B cell (primary cell): ENCODE results near the gene HACD1. TPM values are rescaled to one million over a fixed set of nuclear protein-coding genes. Genes with fewer than 3 reads are reported as not detected.

Experiments used
- ATAC-seq: fragments of 200-7000 bp; cut with Tn5 transposase; one replicate; pipeline ENCODE4 v1.10.0; 2021; ENCODE audit warnings: low read depth, mild to moderate bottlenecking, moderate number of reproducible peaks, moderate library complexity
- CTCF ChIA-PET: fragments of 350-600 bp; sonication (Branson Sonifier 250); formaldehyde crosslinking; loops from one replicate; lab custom pipeline; 2021; ENCODE audit warnings: antibody characterized with exemption, inconsistent platforms; lab: Charles Lee
- POLR2A ChIA-PET: fragments of 350-600 bp; sonication (Branson Sonifier 250); formaldehyde crosslinking; loops from one replicate; lab custom pipeline; 2021; ENCODE audit warnings: antibody characterized with exemption; lab: Charles Lee
- DNase-seq: peaks from one replicate; pipeline ENCODE4 v3.0.0; 2013
- H2AFZ ChIP-seq: 2 replicates; pipeline ENCODE4 v1.6.1; 2012; ENCODE audit warnings: mild to moderate bottlenecking, low read depth, low read length; ENCODE audit not compliant: insufficient read depth, poor library complexity, severe bottlenecking
- H3K27ac ChIP-seq, 2 donors: 1 replicate in 1 of 2; 2 replicates in 1 of 2; pipeline ENCODE4 v1.5.1; 2012 to 2013; ENCODE audit warnings: low read length in 2 of 2, mild to moderate bottlenecking in 2 of 2, moderate library complexity in 1 of 2
- H3K27me3 ChIP-seq, 4 experiments: fragments of 200-600 bp in 1 of 4; sonication (generic) in 1 of 4; replicated peaks in 1 of 4; 1 replicate in 2 of 4; 2 replicates in 2 of 4; pipeline versions ENCODE4 v1.6.1 to v1.7.0; 2013 to 2016; ENCODE audit warnings: low read length in 3 of 4, mild to moderate bottlenecking in 2 of 4, mixed read lengths in 1 of 4, moderate library complexity in 1 of 4; ENCODE audit not compliant: insufficient read depth in 4 of 4, control insufficient read depth in 3 of 4; ENCODE audit errors: control extremely low read depth in 1 of 4
- H3K36me3 ChIP-seq, 2 experiments: replicated peaks in 1 of 2; 1 replicate in 1 of 2; 2 replicates in 1 of 2; pipeline versions ENCODE4 v1.6.1 to v1.7.1; 2013; ENCODE audit warnings: low read length in 1 of 2; ENCODE audit not compliant: insufficient read depth in 2 of 2, control insufficient read depth in 1 of 2; ENCODE audit errors: control extremely low read depth in 1 of 2, extremely low read depth in 1 of 2
- H3K4me1 ChIP-seq, 2 donors: fragments of 200-600 bp in 1 of 2; sonication (generic) in 1 of 2; 1 replicate in 1 of 2; 2 replicates in 1 of 2; pipeline versions ENCODE4 v1.5.1 to v1.6.1; 2013 to 2017; ENCODE audit warnings: low read length in 2 of 2; ENCODE audit not compliant: control insufficient read depth in 2 of 2, insufficient read depth in 2 of 2
- H3K4me2 ChIP-seq: replicated peaks from 2 replicates; pipeline ENCODE3; 2012; ENCODE audit warnings: mild to moderate bottlenecking, low read depth, low read length; ENCODE audit not compliant: poor library complexity, severe bottlenecking
- H3K4me3 ChIP-seq, 5 experiments: fragments of 200-600 bp in 1 of 5; sonication (generic) in 1 of 5; 1 replicate in 3 of 5; 2 replicates in 2 of 5; pipeline versions ENCODE4 v1.5.1 to v1.7.0; 2011 to 2016; ENCODE audit warnings: low read length in 4 of 5, mild to moderate bottlenecking in 4 of 5, low read depth in 2 of 5, control low read depth in 1 of 5, moderate library complexity in 1 of 5; ENCODE audit not compliant: insufficient read depth in 1 of 5; ENCODE audit errors: control extremely low read depth in 1 of 5, extremely low read depth in 1 of 5
- H3K79me2 ChIP-seq: fragments of 200-600 bp; sonication (generic); one replicate; pipeline ENCODE4 v1.6.0; 2016; ENCODE audit warnings: low read length; ENCODE audit not compliant: control insufficient read depth, insufficient read depth
- H3K9ac ChIP-seq: fragments of 200-600 bp; sonication (generic); 2 replicates; pipeline ENCODE4 v1.6.1; 2017; ENCODE audit warnings: mild to moderate bottlenecking, low read length, moderate library complexity
- H3K9me3 ChIP-seq, 3 donors: one replicate each; pipeline versions ENCODE4 v1.6.1 to v1.7.1; 2013; ENCODE audit warnings: low read length in 2 of 3; ENCODE audit not compliant: control insufficient read depth in 2 of 3, insufficient read depth in 1 of 3; ENCODE audit errors: control extremely low read depth in 1 of 3
- H4K20me1 ChIP-seq: 2 replicates; pipeline ENCODE4 v1.6.0; 2012; ENCODE audit warnings: mild to moderate bottlenecking, low read length; ENCODE audit not compliant: insufficient read depth, control insufficient read depth, poor library complexity, severe bottlenecking
- H3K27ac Mint-ChIP-seq: one replicate; pipeline ENCODE4 v1.8.0; 2021; ENCODE audit warnings: mixed read lengths
- H3K27me3 Mint-ChIP-seq: one replicate; pipeline ENCODE4 v1.8.0; 2021; ENCODE audit warnings: mixed read lengths
- H3K4me1 Mint-ChIP-seq: one replicate; pipeline ENCODE4 v1.8.0; 2021; ENCODE audit warnings: mixed read lengths
- H3K4me3 Mint-ChIP-seq: one replicate; pipeline ENCODE4 v1.8.0; 2021; ENCODE audit warnings: mixed read lengths
- H3K9me3 Mint-ChIP-seq: one replicate; pipeline ENCODE4 v1.8.0; 2022; ENCODE audit warnings: mixed read lengths; ENCODE audit not compliant: insufficient read depth
- EZH2 ChIP-seq: IDR thresholded peaks from 2 replicates; pipeline ENCODE4 v1.6.1; 2012; ENCODE audit warnings: borderline replicate concordance, low read depth, mild to moderate bottlenecking, moderate library complexity, low read length; ENCODE audit not compliant: insufficient read depth, poor library complexity, severe bottlenecking
- WGBS: methylation state at CpG from one replicate; pipeline ENCODE4 v1.1.5; 2013; ENCODE audit warnings: missing lambda C conversion rate; ENCODE audit not compliant: insufficient coverage; 5-methylcytosine and 5-hydroxymethylcytosine counted together
- intact Hi-C: fragments of 100-400 bp; cut with micrococcal nuclease; formaldehyde crosslinking; loops from one replicate; pipeline ENCODE4 v1.10.0; 2022
- polyA plus RNA-seq: library from polyadenylated mRNA; depleted of rRNA; stranded (reverse); fragments of >200 nt; gene quantifications from 2 replicates; pipeline ENCODE4 v1.2.3, GENCODE V29; 2012
- total RNA-seq, 2 donors: library from RNA; stranded (reverse); fragments of 120-200 nt in 1 of 2; gene quantifications; 1 replicate in 1 of 2; 2 replicates in 1 of 2; pipeline versions ENCODE4 v1.2.3 to v1.2.4, GENCODE V29; 2013 to 2022
- TF ChIP-seq, protein P1 (sequence below): fragments of 200-600 bp; IDR thresholded peaks from one replicate; pipeline ENCODE4 v1.8.0; 2022; ENCODE audit warnings: antibody characterized with exemption, mild to moderate bottlenecking

Gene HACD1
- total and polyA plus RNA-seq, 2 donors (not counting 1 experiment from before 2014, with no cell fraction given): 1.6 TPM; not detected in 1

DNA sequence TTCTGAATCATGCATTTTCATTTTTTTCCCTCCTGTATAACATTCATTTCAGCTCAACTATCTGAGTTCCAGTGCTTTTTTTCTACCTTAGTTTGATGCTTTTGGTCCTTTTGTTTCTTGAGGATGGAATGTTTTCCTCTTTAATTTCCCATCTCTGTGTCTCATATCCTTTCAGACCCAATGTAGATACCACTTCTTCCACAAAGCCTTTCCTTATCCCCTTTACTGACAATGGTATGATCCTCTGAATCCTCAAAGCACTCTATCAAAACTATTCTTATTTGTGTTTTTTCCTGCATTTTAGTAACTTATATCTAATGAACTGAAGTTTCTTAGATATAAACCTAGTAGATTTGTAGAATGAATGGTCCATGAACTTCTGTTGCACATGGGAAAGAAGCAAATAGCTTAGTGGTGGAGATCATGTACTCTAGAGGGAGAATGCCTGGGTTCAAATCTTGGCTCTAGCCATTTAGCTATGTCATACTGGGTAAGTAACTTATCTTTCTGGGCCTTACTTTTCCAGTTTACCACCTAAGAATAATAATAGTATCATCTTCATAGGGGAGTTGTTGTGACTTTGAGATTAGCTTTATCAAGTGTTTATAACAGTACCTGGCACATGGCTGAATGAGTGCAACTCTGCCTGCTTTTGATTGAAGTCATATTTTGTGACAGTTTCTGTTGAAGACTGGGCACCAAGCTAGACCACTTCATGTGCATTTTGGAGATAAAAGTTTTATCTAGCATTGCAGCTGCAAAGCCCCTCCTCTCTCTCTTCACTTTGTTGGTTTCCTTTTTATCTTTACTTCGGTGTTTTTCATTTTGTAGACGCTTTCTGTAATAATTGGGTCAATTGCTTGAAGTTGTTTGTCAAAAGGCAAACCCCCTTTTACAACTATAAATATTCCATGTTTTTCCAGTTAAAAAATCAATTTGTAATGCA lies 45.3 kb upstream of the HACD1 start:
- Histone ChIP-seq H3K36me3 (peaks cover 3 to 20% of the 10 kb centered on the region in 2 experiments), H2AFZ (no peak overlapping the region), H3K9me3 (no peaks in the 10 kb centered on the region), H3K4me2 (no peak overlapping the region), H3K4me1 (no peaks in the 10 kb centered on the region), H3K9ac (no peak overlapping the region), H3K27me3 (no peaks in the 10 kb centered on the region), H3K27ac (no peak overlapping the region), H3K79me2 (peaks cover 50% of the 10 kb centered on the region), H3K4me3 (no peak overlapping the region), H4K20me1 (no peaks in the 10 kb centered on the region)
- no peaks in the 10 kb centered on the region for H3K9me3 Mint-ChIP-seq
- no peak overlapping the region for H3K4me3 Mint-ChIP-seq
- no CpG with 5 or more reads among the region's 2 CpGs for WGBS
- ATAC-seq (no peak), DNase-seq (no peak)
- no peak overlapping the region for H3K27ac Mint-ChIP-seq
- peaks cover 22% of the 10 kb centered on the region for H3K4me1 Mint-ChIP-seq
- intact Hi-C loops: loop anchor here (5.0 kb wide), 1 partner anchor 35 kb away; no protein-coding TSS in a partner anchor
- TF ChIP-seq, protein P1, sequence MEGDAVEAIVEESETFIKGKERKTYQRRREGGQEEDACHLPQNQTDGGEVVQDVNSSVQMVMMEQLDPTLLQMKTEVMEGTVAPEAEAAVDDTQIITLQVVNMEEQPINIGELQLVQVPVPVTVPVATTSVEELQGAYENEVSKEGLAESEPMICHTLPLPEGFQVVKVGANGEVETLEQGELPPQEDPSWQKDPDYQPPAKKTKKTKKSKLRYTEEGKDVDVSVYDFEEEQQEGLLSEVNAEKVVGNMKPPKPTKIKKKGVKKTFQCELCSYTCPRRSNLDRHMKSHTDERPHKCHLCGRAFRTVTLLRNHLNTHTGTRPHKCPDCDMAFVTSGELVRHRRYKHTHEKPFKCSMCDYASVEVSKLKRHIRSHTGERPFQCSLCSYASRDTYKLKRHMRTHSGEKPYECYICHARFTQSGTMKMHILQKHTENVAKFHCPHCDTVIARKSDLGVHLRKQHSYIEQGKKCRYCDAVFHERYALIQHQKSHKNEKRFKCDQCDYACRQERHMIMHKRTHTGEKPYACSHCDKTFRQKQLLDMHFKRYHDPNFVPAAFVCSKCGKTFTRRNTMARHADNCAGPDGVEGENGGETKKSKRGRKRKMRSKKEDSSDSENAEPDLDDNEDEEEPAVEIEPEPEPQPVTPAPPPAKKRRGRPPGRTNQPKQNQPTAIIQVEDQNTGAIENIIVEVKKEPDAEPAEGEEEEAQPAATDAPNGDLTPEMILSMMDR: no peak
- no peak for TF ChIP-seq EZH2
- ChIA-PET POLR2A (no interaction called here), CTCF (interaction anchor here (1.0 kb wide), 1 partner anchor 56 kb away, joined by 3 read pairs; no protein-coding TSS in a partner anchor)
- no peaks in the 10 kb centered on the region for H3K27me3 Mint-ChIP-seq

DNA sequence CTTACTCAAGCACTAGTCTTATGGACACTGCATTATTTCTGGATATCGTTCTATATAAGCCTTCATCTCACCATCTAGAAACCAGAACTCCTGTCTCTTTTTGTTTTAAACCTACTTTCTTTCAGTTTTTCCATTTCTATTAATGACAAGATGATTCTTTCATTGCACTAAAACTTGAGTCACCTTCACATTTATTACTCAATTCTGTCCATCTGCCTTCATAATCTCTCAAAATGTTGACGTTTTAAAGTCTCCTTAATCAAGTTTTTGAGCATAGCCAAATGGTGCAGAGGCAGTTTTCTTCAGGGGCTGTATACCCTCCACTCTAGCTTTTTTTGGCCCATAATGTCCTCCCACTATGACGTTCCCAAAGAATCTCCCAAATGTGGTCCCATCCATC lies 44.3 kb upstream of the HACD1 start:
- Mint-ChIP-seq H3K4me3 (no peak overlapping the region), H3K27me3 (no peaks in the 10 kb centered on the region), H3K4me1 (peaks cover 27% of the 10 kb centered on the region), H3K27ac (no peak overlapping the region), H3K9me3 (no peaks in the 10 kb centered on the region)
- peaks cover 3 to 20% of the 10 kb centered on the region in 2 experiments for H3K36me3 ChIP-seq
- peaks cover 6% of the 10 kb centered on the region for H4K20me1 ChIP-seq
- DNase-seq (no peak), ATAC-seq (no peak)
- WGBS: 100% methylated on average over 2 of the region's 3 CpGs
- no peak overlapping the region for H3K9ac ChIP-seq
- CTCF ChIA-PET: no interaction called here
- H3K4me2 ChIP-seq: no peak overlapping the region
- no peak overlapping the region for H3K4me3 ChIP-seq
- no peaks in the 10 kb centered on the region for H3K9me3 ChIP-seq
- peaks cover 50% of the 10 kb centered on the region for H3K79me2 ChIP-seq
- intact Hi-C loops: loop anchor here (5.0 kb wide), 1 partner anchor 36 kb away; no protein-coding TSS in a partner anchor
- no peak overlapping the region for H3K27ac ChIP-seq
- no peaks in the 10 kb centered on the region for H3K27me3 ChIP-seq
- no peaks in the 10 kb centered on the region for H3K4me1 ChIP-seq
- H2AFZ ChIP-seq: no peak overlapping the region
- no peak for TF ChIP-seq EZH2
- TF ChIP-seq, protein P1: no peak
- POLR2A ChIA-PET: no interaction called here
